Tibial artery (tissue), 4 donors: ENCODE measurements around the gene L3MBTL4.

Source experiments
- DNase-seq, 2 donors: peaks; one replicate each; pipeline ENCODE4 v3.0.0-alpha.2; 2019
- H3K27ac ChIP-seq, 2 donors: fragments of 200-600 bp; sonication (generic) in 1 of 2; 1 replicate in 1 of 2; 2 replicates in 1 of 2; pipeline ENCODE4 v1.5.1; 2018 to 2019; ENCODE audit warnings: mild to moderate bottlenecking in 1 of 2
- H3K27me3 ChIP-seq, 2 donors: fragments of 200-600 bp; sonication (generic) in 1 of 2; one replicate each; pipeline versions ENCODE4 v1.5.1 to v1.6.0; 2016 to 2019
- H3K36me3 ChIP-seq, 3 donors: fragments of 200-600 bp; sonication (generic) in 2 of 3; one replicate each; pipeline ENCODE4 v1.5.1; 2016 to 2019; ENCODE audit warnings: mild to moderate bottlenecking in 2 of 3
- H3K4me1 ChIP-seq, 4 donors: fragments of 200-600 bp; sonication (generic) in 2 of 4; 1 replicate in 3 of 4; 2 replicates in 1 of 4; pipeline ENCODE4 v1.5.1; 2016 to 2019
- H3K4me3 ChIP-seq, 2 donors: fragments of 200-600 bp; sonication (generic) in 1 of 2; 1 replicate in 1 of 2; 2 replicates in 1 of 2; pipeline ENCODE4 v1.5.1; 2018 to 2019; ENCODE audit warnings: mild to moderate bottlenecking in 2 of 2
- H3K9me3 ChIP-seq, 3 donors: fragments of 200-600 bp; sonication (generic) in 1 of 3; one replicate each; pipeline ENCODE4 v1.5.1; 2016 to 2019
- CTCF ChIP-seq, 2 experiments: fragments of 200-600 bp in 1 of 2; fragments of 450-650 bp in 1 of 2; IDR thresholded peaks; one replicate each; pipeline ENCODE4 v1.5.1; 2017 to 2019; ENCODE audit warnings: antibody characterized with exemption in 2 of 2, mild to moderate bottlenecking in 1 of 2, moderate library complexity in 1 of 2
- intact Hi-C: fragments of 100-400 bp; cut with DNase I; formaldehyde crosslinking; loops from one replicate; pipeline ENCODE4 v1.15.0; 2023; ENCODE audit warnings: low total_unique reads

L3MBTL4 gene

GRCh38 chr18:6069103-6069502 is 345.6 kb downstream of the L3MBTL4 start:
- Histone ChIP-seq H3K36me3 (no peaks in the 10 kb centered on the region), H3K9me3 (no peaks in the 10 kb centered on the region), H3K27me3 (no peaks in the 10 kb centered on the region), H3K27ac (no peak overlapping the region), H3K4me3 (no peak overlapping the region), H3K4me1 (no peaks in the 10 kb centered on the region)
- DNase-seq, result no peak
- TF ChIP-seq CTCF (IDR thresholded peaks at IDR 0.05), result no peak
- intact Hi-C loops, result no loop called here

GRCh38 chr18:6060149-6060548 is 354.6 kb downstream of the L3MBTL4 start:
- no peak overlapping the region for H3K27ac ChIP-seq
- no peak for TF ChIP-seq CTCF (IDR thresholded peaks at IDR 0.05)
- no peak for DNase-seq
- intact Hi-C loops, result no loop called here
- H3K4me3 ChIP-seq, result no peak overlapping the region
- H3K9me3 ChIP-seq, result no peaks in the 10 kb centered on the region
- H3K27me3 ChIP-seq, result no peaks in the 10 kb centered on the region
- H3K4me1 ChIP-seq, result no peaks in the 10 kb centered on the region
- H3K36me3 ChIP-seq, result no peaks in the 10 kb centered on the region

GRCh38 chr18:6059551-6059950 is 355.2 kb downstream of the L3MBTL4 start:
- Histone ChIP-seq H3K27me3 (no peaks in the 10 kb centered on the region), H3K4me3 (no peak overlapping the region), H3K9me3 (no peaks in the 10 kb centered on the region), H3K27ac (no peak overlapping the region), H3K36me3 (no peaks in the 10 kb centered on the region), H3K4me1 (no peaks in the 10 kb centered on the region)
- intact Hi-C loops, result no loop called here
- no peak for DNase-seq
- TF ChIP-seq CTCF (IDR thresholded peaks at IDR 0.05), result no peak

- Histone ChIP-seq H3K27me3 (no peaks in the 10 kb centered on the region), H3K4me3 (no peak overlapping the region), H3K9me3 (no peaks in the 10 kb centered on the region), H3K36me3 (no peaks in the 10 kb centered on the region), H3K4me1 (no peaks in the 10 kb centered on the region), H3K27ac (no peak overlapping the region)
- no peak for TF ChIP-seq CTCF (IDR thresholded peaks at IDR 0.05)
- intact Hi-C loops, result no loop called here
- DNase-seq, result no peak
Observed at GRCh38 chr18:6058941-6059340, 355.8 kb downstream of the L3MBTL4 start.

- no peak for DNase-seq
- H3K4me1 ChIP-seq, result no peaks in the 10 kb centered on the region
- no peaks in the 10 kb centered on the region for H3K27me3 ChIP-seq
- H3K36me3 ChIP-seq, result no peaks in the 10 kb centered on the region
- no peak for TF ChIP-seq CTCF (IDR thresholded peaks at IDR 0.05)
- intact Hi-C loops, result no loop called here
- no peak overlapping the region for H3K4me3 ChIP-seq
- no peaks in the 10 kb centered on the region for H3K9me3 ChIP-seq
- H3K27ac ChIP-seq, result no peak overlapping the region
Observed at GRCh38 chr18:6057604-6058003, 357.1 kb downstream of the L3MBTL4 start.

GRCh38 chr18:6056171-6056910 is 358.4 kb downstream of the L3MBTL4 start:
- DNase-seq, result no peak
- H3K27ac ChIP-seq, result no peak overlapping the region

More at GRCh38 chr18:6056171-6056910, 358.4 kb downstream of the L3MBTL4 start:
- intact Hi-C loops, result no loop called here
- TF ChIP-seq CTCF (IDR thresholded peaks at IDR 0.05), result no peak
- Histone ChIP-seq H3K27me3 (no peaks in the 10 kb centered on the region), H3K4me3 (no peak overlapping the region), H3K4me1 (no peaks in the 10 kb centered on the region), H3K36me3 (no peaks in the 10 kb centered on the region), H3K9me3 (no peaks in the 10 kb centered on the region)
